CD4-positive, alpha-beta memory T cell (primary cell): ENCODE results near the gene RCAN1. TPM values are rescaled to one million over a fixed set of nuclear protein-coding genes. Genes with fewer than 3 reads are reported as not detected.

Experiments
- CTCF ChIA-PET: fragments of 350-600 bp; sonication (Branson Sonifier 250); formaldehyde crosslinking; loops from one replicate; lab custom pipeline; 2021; ENCODE audit warnings: inconsistent platforms; ENCODE audit not compliant: partially characterized antibody; lab: Charles Lee
- POLR2A ChIA-PET: fragments of 350-600 bp; sonication (Branson Sonifier 250); formaldehyde crosslinking; loops from one replicate; lab custom pipeline; 2021; ENCODE audit not compliant: partially characterized antibody; lab: Charles Lee
- DNase-seq, 5 donors: peaks; one replicate each; pipeline versions ENCODE4 v3.0.0 to v3.0.0-alpha.2; 2020 to 2022; ENCODE audit warnings: mixed read lengths in 1 of 5
- H3K27ac ChIP-seq: one replicate; pipeline ENCODE4 v1.7.0; 2013; ENCODE audit warnings: low read depth, low read length
- H3K27me3 ChIP-seq: 2 replicates; pipeline ENCODE4 v1.7.0; 2013; ENCODE audit warnings: mild to moderate bottlenecking, low read length, moderate library complexity; ENCODE audit not compliant: insufficient read depth
- H3K36me3 ChIP-seq: 2 replicates; pipeline ENCODE4 v1.7.0; 2013; ENCODE audit warnings: mild to moderate bottlenecking, low read length, moderate library complexity; ENCODE audit not compliant: insufficient read depth
- H3K4me1 ChIP-seq: 2 replicates; pipeline ENCODE4 v1.7.0; 2013; ENCODE audit warnings: mild to moderate bottlenecking, low read length, moderate library complexity; ENCODE audit not compliant: insufficient read depth
- H3K4me3 ChIP-seq, 2 donors: one replicate each; pipeline ENCODE4 v1.7.0; 2013; ENCODE audit warnings: low read length in 2 of 2, mild to moderate bottlenecking in 1 of 2
- H3K9me3 ChIP-seq, 2 donors: one replicate each; pipeline ENCODE4 v1.7.0; 2013; ENCODE audit warnings: low read length in 2 of 2, control low read depth in 1 of 2; ENCODE audit not compliant: control insufficient read depth in 1 of 2
- H3K27ac Mint-ChIP-seq, 7 donors: one replicate each; pipeline ENCODE4 v1.8.0; 2020 to 2021; ENCODE audit warnings: mixed read lengths in 7 of 7, mild to moderate bottlenecking in 6 of 7, inconsistent platforms in 3 of 7, moderate library complexity in 3 of 7
- H3K27me3 Mint-ChIP-seq, 2 donors: one replicate each; pipeline ENCODE4 v1.8.0; 2020 to 2021; ENCODE audit warnings: mixed read lengths in 2 of 2
- H3K36me3 Mint-ChIP-seq, 2 donors: one replicate each; pipeline ENCODE4 v1.8.0; 2020 to 2021; ENCODE audit warnings: mixed read lengths in 2 of 2, inconsistent platforms in 1 of 2, mild to moderate bottlenecking in 1 of 2
- H3K4me1 Mint-ChIP-seq, 4 donors: one replicate each; pipeline ENCODE4 v1.8.0; 2020 to 2021; ENCODE audit warnings: mixed read lengths in 4 of 4, mild to moderate bottlenecking in 1 of 4
- H3K4me3 Mint-ChIP-seq, 8 donors: one replicate each; pipeline ENCODE4 v1.8.0; 2020 to 2021; ENCODE audit warnings: mixed read lengths in 8 of 8, mild to moderate bottlenecking in 7 of 8, moderate library complexity in 6 of 8, inconsistent platforms in 3 of 8
- H3K9me3 Mint-ChIP-seq, 8 donors: one replicate each; pipeline ENCODE4 v1.8.0; 2020 to 2021; ENCODE audit warnings: mixed read lengths in 8 of 8, mild to moderate bottlenecking in 5 of 8, inconsistent platforms in 3 of 8, moderate library complexity in 1 of 8
- intact Hi-C: fragments of 100-400 bp; cut with micrococcal nuclease; formaldehyde crosslinking; loops from one replicate; pipeline ENCODE4 v1.15.1; 2023
- polyA plus RNA-seq, 2 donors: library from polyadenylated mRNA; unstranded; fragments of 300-500 nt; fragmentation: Illumina TruSeq; gene quantifications; one replicate each; pipeline ENCODE4 v1.2.3, GENCODE V29; 2021
- total RNA-seq, 2 experiments: library from RNA; stranded (reverse); gene quantifications; one replicate each; pipeline ENCODE4 v1.2.3, GENCODE V29; 2021

RCAN1 gene
- total and polyA plus RNA-seq, 4 experiments from 2014 or later: 4.7 to 15.0 (median 9.2) TPM

- Histone ChIP-seq H3K27ac (no peak overlapping the region), H3K4me3 (no peak overlapping the region), H3K4me1 (no peaks in the 10 kb centered on the region), H3K27me3 (no peaks in the 10 kb centered on the region), H3K36me3 (no peaks in the 10 kb centered on the region), H3K9me3 (no peaks in the 10 kb centered on the region)
- ChIA-PET CTCF (no interaction called here), POLR2A (no interaction called here)
- DNase-seq: no peak
- peaks cover 2 to 13% (median 6%) of the 10 kb centered on the region in 8 donors for H3K9me3 Mint-ChIP-seq
- H3K27ac Mint-ChIP-seq: no peak overlapping the region
- peaks cover 0 to 4% (median 0%) of the 10 kb centered on the region in 4 donors for H3K4me1 Mint-ChIP-seq
- peaks cover 3 to 17% of the 10 kb centered on the region in 2 donors for H3K36me3 Mint-ChIP-seq
- H3K4me3 Mint-ChIP-seq: no peak overlapping the region
- H3K27me3 Mint-ChIP-seq: no peaks in the 10 kb centered on the region
- intact Hi-C loops: no loop called here
Observed at GRCh38 chr21:34552360-34553098, 62.4 kb downstream of the RCAN1 start.

- Mint-ChIP-seq H3K36me3 (peaks cover 3 to 21% of the 10 kb centered on the region in 2 donors), H3K9me3 (peaks cover 2 to 13% (median 6%) of the 10 kb centered on the region in 8 donors), H3K4me1 (peaks cover 0 to 4% (median 0%) of the 10 kb centered on the region in 4 donors), H3K27ac (no peak overlapping the region), H3K4me3 (no peak overlapping the region), H3K27me3 (no peaks in the 10 kb centered on the region)
- no peak overlapping the region for H3K27ac ChIP-seq
- no peaks in the 10 kb centered on the region for H3K36me3 ChIP-seq
- H3K9me3 ChIP-seq: no peaks in the 10 kb centered on the region
- no peak for DNase-seq
- ChIA-PET POLR2A (no interaction called here), CTCF (no interaction called here)
- intact Hi-C loops: no loop called here
- no peaks in the 10 kb centered on the region for H3K4me1 ChIP-seq
- no peak overlapping the region for H3K4me3 ChIP-seq
- H3K27me3 ChIP-seq: no peaks in the 10 kb centered on the region
Observed at GRCh38 chr21:34550182-34550799, 64.6 kb downstream of the RCAN1 start.

- H3K4me3 Mint-ChIP-seq: no peak overlapping the region
- H3K4me1 Mint-ChIP-seq: no peaks in the 10 kb centered on the region
- peaks cover 0 to 9% of the 10 kb centered on the region in 2 donors for H3K36me3 Mint-ChIP-seq
- CTCF ChIA-PET: no interaction called here
- no peak overlapping the region for H3K27ac Mint-ChIP-seq
- POLR2A ChIA-PET: no interaction called here
- Histone ChIP-seq H3K9me3 (no peaks in the 10 kb centered on the region), H3K27ac (no peak overlapping the region), H3K36me3 (no peaks in the 10 kb centered on the region), H3K4me3 (no peak overlapping the region), H3K4me1 (no peaks in the 10 kb centered on the region), H3K27me3 (no peaks in the 10 kb centered on the region)
- intact Hi-C loops: no loop called here
- H3K27me3 Mint-ChIP-seq: no peaks in the 10 kb centered on the region
- peaks cover 0 to 4% (median 0%) of the 10 kb centered on the region in 8 donors for H3K9me3 Mint-ChIP-seq
- DNase-seq: no peak
Observed at GRCh38 chr21:34548781-34549376, 66.0 kb downstream of the RCAN1 start.

- peaks cover 0 to 4% (median 0%) of the 10 kb centered on the region in 8 donors for H3K9me3 Mint-ChIP-seq
- POLR2A ChIA-PET: no interaction called here
Observed at GRCh38 chr21:34546542-34546941, 68.4 kb downstream of the RCAN1 start.

GRCh38 chr21:34545079-34545884 lies 69.6 kb downstream of the RCAN1 start:
- H3K36me3 Mint-ChIP-seq: peaks cover 0 to 17% of the 10 kb centered on the region in 2 donors
- peaks cover 0 to 3% (median 0%) of the 10 kb centered on the region in 4 donors for H3K4me1 Mint-ChIP-seq
- no peaks in the 10 kb centered on the region for H3K9me3 ChIP-seq
- H3K27ac ChIP-seq: no peak overlapping the region
- no peak for DNase-seq
- H3K4me3 Mint-ChIP-seq: no peak overlapping the region
- no peaks in the 10 kb centered on the region for H3K36me3 ChIP-seq
- no peaks in the 10 kb centered on the region for H3K4me1 ChIP-seq
- POLR2A ChIA-PET: no interaction called here
- CTCF ChIA-PET: no interaction called here
- H3K4me3 ChIP-seq: no peak overlapping the region
- intact Hi-C loops: no loop called here
- peaks cover 0 to 4% (median 0%) of the 10 kb centered on the region in 8 donors for H3K9me3 Mint-ChIP-seq
- no peaks in the 10 kb centered on the region for H3K27me3 Mint-ChIP-seq
- no peak overlapping the region for H3K27ac Mint-ChIP-seq
- no peaks in the 10 kb centered on the region for H3K27me3 ChIP-seq

More at GRCh38 chr21:34546542-34546941, 68.4 kb downstream of the RCAN1 start:
- no peaks in the 10 kb centered on the region for H3K27me3 ChIP-seq
- intact Hi-C loops: no loop called here
- H3K27ac Mint-ChIP-seq: no peak overlapping the region
- no peaks in the 10 kb centered on the region for H3K27me3 Mint-ChIP-seq
- H3K9me3 ChIP-seq: no peaks in the 10 kb centered on the region
- no peak overlapping the region for H3K27ac ChIP-seq
- H3K4me3 Mint-ChIP-seq: no peak overlapping the region
- H3K4me1 ChIP-seq: no peaks in the 10 kb centered on the region
- CTCF ChIA-PET: no interaction called here
- H3K36me3 ChIP-seq: no peaks in the 10 kb centered on the region
- H3K36me3 Mint-ChIP-seq: peaks cover 0 to 19% of the 10 kb centered on the region in 2 donors
- DNase-seq: no peak
- peaks cover 0 to 3% (median 0%) of the 10 kb centered on the region in 4 donors for H3K4me1 Mint-ChIP-seq
- H3K4me3 ChIP-seq: no peak overlapping the region

- intact Hi-C loops: no loop called here
- Mint-ChIP-seq H3K9me3 (peaks cover 0 to 4% (median 0%) of the 10 kb centered on the region in 8 donors), H3K4me1 (peaks cover 0 to 3% (median 0%) of the 10 kb centered on the region in 4 donors), H3K4me3 (no peak overlapping the region), H3K36me3 (peaks cover 0 to 15% of the 10 kb centered on the region in 2 donors), H3K27me3 (no peaks in the 10 kb centered on the region), H3K27ac (no peak overlapping the region)
- Histone ChIP-seq H3K4me3 (no peak overlapping the region), H3K4me1 (no peaks in the 10 kb centered on the region), H3K36me3 (no peaks in the 10 kb centered on the region), H3K9me3 (no peaks in the 10 kb centered on the region), H3K27me3 (no peaks in the 10 kb centered on the region), H3K27ac (no peak overlapping the region)
- ChIA-PET POLR2A (no interaction called here), CTCF (no interaction called here)
- DNase-seq: peak; percentile 29 to 43 (median 40)
Observed at GRCh38 chr21:34544032-34544496, 70.8 kb downstream of the RCAN1 start.
